KG1 (cell line): ENCODE measurements around the gene IER5.

Experiments
- DNase-seq: peaks from one replicate; lab custom pipeline; 2025; lab: John Stamatoyannopoulos, UW

The IER5 gene

DNA sequence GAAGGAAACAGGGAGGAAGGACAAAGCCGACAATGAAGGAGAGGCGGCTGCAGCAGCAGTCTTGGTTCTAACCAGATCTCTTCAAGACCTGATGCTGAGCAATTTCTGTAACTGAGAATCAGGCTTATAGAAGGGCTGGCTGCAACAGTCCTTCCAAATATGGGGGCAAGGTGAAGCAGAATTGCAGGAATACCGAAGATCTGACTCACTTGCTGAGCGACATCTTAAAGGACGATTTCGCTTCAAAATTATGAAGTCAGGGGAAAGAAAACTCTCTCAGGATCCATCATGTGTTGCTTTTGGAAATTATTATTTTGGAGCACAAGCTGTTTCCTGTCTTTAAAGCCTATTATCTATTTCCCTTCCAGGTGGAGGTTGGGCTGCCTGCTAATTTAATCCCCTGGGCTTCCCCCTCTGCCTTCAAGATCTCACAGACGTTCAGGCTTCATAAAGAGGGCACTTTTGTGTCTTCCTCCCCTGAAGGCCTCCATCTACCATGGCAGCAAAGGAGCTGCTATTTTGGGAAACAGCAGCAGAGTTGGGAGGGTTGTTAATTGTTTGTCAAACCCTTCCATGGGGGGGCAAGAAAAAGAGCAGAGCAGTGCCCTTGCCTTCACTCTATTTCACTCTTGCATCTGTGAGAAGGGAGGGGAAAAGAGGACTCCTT is 10.8 kb upstream of the IER5 start:
- no peak for DNase-seq

DNA sequence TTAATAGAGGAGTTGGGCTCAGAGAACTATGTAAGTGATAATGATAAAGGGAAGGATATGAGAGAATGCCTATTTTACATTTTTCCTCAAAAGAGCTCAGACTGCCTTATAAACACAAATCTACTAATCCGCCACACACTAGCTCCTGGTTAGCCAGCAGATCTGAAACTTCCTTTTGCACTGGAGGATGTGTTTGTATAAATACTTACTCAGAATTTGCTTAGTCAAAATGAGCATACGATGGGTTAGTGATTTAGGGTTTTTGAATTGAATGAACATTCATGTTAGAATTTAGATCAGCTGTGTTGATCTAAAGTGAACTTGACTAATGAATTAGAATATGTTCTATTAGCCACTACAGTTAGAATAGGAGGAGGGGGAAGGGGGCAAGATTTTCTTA is 9.1 kb upstream of the IER5 start:
- no peak for DNase-seq

DNA sequence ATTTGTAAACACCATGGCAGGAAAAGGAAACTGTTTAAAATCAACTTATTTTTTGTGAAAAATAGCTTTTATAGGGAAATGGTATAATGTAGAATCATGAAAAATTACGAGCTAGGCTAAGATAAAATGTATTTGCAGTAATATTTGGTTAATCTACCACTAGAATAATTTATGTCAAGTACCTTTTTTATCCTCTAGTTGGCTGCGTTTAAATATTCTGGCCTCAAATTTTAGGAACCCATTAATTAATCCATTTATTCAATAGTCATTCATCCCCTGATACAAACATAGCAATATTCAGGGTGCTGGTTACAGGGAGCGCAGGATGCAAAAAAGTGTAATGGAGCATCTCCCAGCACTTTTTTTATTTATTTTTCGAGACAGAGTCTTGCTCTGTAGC is 8.6 kb upstream of the IER5 start:
- DNase-seq: no peak

DNA sequence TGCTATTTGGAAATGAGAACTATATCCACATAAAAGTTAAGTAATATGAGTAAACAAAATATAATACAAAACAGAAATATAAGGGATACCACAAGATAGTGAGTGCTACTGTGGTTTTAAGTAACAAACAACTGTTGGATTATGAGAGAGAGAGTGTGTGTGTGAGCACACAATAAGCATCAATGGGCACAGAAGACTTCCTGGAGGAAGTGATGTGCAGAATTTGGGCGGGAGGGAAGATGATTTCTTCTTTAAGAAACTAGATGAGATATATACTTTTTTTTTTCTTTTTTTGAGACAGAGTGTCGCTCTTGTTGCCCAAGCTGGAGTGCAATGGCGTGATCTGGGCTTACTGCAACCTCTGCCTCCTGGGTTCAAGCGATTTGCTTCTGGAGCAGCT is 7.9 kb upstream of the IER5 start:
- no peak for DNase-seq

DNA sequence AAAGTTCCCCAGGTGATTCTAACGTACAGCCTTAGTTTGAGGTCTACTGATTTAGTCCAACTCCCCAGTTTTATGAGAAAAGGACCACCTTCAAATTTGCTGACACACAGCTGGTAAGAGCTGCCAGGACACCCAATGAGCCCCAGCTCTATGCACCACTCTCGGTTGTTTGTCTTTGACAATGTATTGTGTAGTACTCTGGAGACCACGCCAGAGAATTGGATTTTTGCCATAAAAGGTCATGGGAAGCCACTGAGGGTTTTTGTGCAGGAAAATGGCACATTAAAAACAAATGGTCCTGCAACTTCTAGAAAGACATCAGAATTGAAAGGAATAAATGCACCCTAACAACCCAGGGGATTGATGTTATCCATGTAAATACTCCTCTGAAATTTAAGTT is 7.1 kb upstream of the IER5 start:
- no peak for DNase-seq

DNA sequence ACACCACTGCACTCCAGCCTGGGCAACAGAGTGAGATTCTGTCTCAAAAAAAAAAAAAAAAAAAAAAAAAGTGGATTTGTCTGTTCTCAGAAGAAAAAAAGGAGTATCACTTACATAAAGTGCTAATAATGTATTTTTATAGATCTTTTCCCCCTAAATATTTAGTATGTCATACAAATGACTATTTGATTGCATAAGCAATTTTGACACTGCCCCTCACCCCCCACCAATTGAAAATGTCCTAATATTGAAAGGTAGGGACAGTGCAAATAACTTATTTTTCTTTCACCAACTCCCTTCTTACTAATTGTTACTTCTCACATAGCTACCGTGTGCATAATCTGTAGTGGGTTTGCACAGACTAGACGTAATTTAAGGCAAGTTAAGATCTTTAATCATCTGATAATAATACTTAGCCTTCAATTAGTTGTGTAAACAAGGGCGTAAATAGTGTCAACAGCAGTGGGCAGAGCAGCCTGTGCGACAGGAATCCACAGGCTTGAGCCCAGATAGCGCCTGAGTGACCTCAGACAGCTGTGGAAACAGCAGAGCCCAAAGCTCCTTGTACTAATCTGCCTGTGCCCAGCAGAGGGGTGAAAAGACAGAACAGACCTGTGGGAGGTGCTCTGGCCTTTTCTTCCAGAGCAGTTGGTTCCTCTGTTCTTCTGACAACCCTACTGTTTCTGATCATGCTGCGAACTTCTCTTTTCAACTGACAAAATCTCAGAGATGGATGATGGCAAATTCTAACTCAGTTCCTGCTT is 4.5 kb upstream of the IER5 start:
- peak; percentile 37 for DNase-seq

DNA sequence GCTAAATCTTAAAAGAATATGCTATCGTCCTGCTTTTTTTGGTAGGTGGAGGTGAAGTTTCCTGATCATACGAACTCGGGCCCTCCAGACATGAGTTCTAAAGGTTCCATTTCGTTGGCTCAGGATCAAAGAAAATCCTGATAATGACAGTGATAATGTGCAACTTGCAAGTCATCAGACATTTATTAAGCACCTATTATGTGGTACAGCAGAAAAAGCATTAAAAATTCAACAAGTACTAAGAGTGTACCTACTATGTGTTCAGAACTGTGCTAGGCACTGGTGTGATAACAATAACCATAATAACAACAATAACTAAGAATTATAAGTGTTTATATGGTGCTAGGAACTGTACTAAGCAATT is 3.9 kb upstream of the IER5 start:
- DNase-seq: no peak

DNA sequence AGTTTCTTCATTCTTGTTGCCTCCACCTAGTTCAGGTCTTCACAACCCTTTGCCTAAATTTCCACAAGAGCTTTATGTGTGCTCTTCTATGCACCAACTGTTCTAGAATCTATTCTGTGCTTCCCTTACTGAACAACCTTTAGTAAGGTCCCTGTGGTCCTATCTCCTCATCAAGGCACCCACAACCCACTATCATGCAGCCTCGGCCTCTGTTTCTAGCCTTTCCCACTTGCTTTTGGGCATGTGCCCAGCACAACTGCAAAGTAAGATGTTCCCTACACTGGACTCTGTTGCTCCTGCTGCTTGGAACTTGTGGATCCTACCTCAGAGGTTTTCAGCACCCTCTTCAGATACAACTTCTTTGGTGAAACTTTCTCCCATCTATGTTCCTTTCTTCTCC is 2.4 kb upstream of the IER5 start:
- DNase-seq: no peak

DNA sequence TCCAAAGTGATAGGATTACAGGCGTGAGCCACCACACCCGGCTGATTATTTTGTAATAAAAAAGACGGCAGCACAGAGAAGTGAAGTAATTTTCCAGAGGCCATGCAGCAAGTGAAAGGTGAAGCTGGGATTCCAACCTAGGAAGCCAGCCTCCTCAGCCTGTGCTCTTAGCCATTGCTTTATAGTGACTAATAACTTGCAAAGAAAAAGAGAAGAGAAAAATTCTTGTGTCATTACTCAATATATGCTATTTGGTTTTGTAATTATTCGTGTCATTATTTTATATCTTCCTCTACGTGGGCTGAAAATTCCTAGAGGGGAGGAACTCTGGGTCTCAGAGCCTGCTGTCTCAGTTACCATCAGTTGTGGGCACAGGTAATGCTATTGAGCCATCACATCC is 1.6 kb upstream of the IER5 start:
- no peak for DNase-seq

DNA sequence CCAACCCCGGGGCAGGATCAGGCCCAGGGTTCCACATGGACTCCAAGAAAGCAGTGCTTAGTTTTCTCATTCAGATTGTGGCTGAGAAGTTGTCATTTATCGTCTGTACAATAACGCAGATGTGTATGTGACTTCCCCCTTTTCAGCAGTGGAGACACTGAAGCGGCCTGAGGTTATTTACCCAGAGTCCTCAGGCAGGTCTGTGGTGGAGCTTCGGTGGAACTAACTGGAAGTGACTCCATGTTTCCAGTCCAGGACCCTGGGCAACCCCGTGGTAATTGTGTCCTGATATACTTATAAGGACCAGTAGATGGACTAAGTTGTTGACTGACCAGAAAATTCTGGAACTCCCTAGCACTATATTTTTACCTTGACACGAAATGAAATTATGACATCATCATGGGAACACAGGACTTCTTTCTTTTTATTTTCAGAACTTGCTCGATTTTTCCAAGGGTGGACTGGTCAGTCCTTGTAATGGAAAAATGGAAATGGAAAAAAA is 1.0 kb upstream of the IER5 start:
- peak; percentile 54 for DNase-seq

DNA sequence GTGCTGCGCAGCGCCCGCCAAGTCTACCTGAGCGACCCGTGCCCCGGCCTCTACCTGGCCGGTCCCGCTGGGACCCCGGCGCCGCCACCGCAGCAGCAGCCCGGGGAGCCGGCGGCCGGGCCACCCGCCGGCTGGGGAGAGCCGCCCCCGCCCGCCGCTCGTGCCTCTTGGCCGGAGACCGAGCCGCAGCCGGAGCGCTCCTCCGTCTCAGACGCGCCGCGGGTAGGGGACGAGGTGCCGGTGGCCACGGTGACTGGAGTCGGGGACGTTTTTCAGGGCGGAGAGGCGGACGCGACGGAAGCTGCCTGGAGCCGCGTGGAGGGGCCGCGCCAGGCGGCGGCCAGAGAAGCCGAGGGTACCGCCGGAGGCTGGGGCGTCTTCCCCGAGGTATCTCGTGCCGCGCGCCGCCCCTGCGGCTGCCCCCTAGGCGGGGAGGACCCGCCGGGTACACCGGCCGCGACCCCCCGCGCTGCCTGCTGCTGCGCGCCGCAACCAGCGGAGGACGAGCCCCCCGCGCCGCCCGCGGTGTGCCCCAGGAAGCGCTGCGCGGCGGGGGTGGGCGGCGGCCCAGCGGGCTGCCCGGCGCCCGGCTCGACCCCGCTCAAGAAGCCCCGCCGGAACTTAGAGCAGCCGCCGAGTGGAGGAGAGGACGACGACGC is 646 bp downstream of the IER5 start:
- DNase-seq: no peak

DNA sequence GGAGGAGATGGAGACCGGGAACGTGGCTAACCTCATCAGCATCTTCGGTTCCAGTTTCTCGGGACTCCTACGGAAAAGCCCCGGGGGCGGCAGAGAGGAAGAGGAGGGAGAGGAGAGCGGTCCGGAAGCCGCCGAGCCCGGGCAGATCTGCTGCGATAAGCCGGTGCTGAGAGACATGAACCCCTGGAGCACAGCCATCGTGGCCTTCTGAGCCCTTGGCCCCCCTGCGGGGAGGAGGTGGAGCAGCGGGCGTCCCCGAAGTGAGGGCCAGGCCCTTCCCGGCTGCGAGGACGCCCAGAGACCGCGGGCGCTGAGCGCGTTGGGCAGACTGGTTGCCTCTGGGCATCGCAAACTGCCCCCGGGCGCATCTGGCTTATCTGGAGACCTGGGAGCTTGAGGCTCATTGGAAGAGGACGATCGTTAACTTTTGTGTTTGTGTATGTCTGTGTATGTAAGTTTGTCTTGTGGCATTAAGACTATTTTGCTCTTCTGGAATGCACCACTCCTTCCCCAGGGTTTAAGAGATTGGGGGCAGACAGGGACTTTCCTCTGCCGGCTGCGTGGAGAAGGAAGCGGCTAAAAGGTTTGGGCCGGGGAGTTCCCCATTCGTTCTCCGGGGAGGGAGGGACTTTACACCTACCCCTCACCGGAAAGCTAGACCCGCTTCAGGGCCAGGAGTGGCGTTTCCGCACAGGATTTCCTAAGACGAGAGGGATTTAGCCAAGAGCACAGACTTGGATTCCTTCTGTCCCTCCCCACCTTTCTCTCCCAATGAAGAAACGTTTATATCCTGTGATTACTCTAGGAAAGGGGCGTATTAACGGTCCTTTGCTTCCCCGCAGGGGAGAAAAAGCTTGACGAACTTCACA is 1.4 kb downstream of the IER5 start:
- DNase-seq: peak; percentile 36

DNA sequence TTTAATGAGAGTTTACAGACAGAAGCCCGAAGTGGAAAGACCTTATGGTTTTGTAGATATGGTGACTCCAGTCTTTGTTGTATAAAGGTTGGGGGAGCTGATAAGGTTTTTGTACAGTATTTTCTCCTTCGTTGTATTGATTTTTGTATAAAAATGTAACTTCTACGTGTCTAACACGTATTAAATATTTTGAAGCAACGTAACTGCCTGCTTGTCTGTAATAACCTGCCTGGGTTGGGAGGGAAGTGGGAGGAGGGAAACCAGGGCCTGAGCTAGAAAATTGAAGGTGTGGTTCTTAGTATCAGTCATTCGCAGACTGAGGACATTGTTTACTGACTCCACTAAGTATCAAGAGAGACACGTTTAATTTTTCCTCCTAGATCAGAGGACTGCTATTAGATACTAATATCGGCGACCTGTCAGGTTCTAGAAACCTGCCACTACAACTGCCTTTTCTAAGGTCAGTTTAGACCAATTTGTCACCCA is 2.2 kb downstream of the IER5 start:
- no peak for DNase-seq

DNA sequence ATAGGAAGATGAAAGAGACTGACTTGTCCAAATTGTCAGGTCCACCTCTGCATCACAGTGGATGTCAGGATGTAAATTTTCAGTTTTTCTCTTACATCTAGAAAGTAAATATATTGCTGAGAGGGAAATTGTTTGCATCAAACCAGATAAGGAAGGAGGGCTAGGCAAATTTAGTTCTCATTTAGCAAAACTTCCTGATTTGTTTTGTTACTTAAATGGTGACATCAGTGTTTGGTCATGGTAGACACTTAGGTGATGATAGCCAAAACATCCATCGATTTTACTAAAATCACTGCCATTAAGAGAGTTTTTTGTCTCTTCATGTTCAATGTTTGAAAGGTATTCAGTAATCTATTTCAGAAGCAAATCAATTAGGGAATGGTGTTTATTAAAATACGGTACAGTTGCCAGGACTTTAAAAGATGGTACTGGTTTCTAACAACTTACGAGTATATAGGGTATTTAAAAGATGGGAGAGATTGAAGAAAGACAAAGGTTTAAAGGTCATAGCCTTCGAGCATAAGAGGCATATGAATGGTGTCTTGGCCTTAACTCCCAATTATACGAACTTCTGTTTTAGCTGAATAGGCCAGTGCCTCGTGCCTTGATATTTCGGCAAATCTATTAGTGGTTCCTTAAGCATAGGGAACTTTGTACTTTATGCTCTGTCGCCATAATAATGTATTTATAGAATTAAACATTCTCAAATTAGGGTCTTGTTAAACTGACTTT is 3.0 kb downstream of the IER5 start:
- no peak for DNase-seq

DNA sequence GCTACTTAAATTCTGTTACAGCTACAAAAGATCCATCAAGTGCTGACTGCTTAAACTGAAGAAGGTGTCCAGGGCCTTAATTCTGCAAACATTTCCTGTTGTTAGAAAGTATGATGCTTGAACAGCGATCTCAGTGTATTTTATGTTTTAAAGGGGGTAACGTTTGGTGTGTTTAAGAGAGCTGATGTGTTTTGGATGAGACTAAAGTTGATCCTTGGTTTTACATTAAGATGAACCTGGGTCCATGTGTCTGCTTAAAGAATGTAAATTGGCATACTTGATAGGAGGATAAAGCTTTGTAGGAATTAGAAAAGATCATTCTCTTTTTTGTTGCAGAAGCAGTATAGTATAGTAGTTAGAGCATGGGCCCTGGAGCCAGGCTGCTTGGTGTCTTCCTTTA is 3.6 kb downstream of the IER5 start:
- DNase-seq: no peak

DNA sequence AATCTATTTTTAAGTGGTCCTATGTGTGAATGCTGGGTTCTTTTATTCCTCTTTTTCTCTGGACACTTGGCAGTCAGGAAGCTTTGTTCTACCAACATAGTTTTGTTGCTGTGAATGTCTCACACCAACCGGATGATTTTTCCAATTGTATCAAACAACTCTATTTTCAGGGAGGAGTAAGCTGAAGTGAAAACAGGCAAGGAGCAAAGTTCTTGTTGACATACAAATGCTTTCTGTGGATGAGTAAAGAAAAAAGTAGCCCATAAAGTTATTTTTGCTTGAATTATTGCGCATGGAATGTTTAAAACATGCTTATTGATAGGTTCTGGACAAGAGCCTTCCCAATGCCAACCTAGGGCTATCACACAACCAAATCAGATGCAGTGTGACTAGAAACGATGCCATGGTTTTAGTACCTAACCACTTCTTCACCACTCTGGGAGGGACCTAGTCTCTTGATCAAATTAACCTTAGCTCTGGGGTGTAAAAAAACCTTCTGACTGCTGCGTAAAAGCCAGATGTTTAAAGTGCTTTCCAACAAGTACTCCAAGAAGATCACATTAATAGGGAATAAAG is 4.5 kb downstream of the IER5 start:
- DNase-seq: no peak

DNA sequence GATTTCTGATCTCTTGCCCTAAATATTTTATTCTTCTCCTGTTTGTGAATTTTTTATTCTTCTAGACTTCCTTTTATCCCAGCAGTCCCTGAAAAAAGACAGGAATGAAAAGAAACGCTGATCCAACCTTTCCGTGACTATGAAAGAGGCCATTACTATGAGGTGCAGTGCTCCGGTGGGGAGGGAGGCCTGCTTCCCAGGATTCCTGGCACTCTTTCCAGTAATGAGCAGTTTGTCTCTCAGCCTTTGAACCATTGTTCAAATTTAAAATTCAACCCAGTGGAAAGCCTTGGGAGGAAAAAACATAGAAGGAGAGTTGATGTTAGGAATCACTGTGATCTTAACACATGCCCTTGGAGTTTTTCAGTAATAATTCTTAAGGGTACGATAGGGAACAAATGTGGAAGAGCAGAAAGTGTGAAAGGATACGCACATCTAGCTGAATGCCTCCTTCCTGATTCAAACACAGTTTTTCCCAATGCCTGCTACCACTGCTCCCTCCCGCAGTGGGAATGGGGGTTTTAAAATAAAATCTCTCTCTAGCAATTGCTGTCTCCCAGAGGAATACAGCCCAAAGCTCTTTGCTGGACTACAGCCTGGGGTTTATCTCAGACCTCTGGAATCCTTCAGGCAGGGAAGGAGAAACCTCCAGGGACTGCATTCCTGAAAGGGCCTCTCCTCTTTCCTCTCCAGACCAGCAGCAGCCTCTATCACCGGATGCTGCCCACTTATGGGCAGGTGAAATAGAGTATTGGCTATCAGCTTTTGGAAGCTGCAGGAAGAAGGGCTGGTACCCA is 6.1 kb downstream of the IER5 start:
- DNase-seq: no peak

DNA sequence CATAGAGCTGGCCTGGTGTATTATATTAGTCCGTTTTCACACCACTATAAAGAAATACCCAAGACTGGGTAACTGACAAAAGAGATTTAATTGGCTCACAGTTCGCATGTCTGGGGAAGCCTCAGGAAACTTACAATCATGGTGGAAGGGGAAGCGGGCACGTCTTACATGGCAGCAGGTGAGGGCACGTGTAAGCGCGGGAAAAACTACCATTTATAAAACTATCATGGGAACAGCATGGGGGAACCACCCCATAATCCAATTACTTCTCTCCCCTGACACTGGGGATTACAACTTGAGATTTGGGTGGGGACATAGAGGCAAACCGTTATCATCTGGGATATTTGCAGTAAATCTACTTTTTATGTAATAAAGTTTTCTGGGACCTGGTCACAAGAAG is 6.8 kb downstream of the IER5 start:
- DNase-seq: no peak

DNA sequence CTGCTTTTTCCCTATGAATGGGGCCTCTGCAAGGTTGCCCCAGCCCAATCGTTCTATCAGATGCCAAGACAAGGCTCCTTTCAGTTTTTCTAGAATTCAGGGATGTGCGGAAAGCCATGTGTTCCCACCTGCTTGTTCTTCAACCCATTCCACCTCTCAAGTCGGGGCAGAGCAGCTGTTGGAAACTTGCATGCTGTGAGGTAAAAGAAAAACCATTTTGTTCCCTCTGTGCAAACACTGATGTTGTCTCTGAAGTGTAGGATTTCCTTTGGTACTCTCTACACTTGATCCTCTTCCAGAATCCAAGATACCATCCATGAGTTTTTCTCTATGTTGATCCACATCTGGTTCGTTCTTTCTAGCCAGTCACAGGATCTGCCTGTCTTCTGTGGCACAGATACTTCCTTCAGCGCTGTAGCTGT is 7.3 kb downstream of the IER5 start:
- DNase-seq: no peak

DNA sequence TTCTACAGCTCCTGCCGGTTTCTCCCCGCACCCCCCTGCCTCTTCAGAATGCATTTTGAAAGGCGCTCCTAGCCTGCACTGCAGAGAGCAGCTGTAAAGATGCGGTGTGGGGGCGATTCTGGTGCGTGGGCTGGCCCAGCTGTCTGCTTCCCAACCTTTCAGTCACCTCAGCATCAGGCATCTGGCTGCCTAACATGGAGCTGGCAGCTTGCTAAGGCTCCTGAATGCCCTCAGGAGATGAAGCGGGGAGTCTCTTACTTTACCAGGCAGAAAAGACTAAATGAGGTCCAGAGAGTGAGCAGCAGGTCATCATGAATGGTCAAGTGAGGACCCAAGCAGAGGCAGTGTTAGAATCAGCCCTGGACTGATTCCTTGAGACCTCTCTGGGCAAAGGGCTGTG is 8.7 kb downstream of the IER5 start:
- DNase-seq: no peak
